Activated gamma-delta T cell treated with anti-CD3 and anti-CD28 coated beads, Interleukin-2, amount 50 U/mL, for 16 hours (primary cell): ENCODE results near the gene CCDC50.

Experiments used
- DNase-seq: peaks from one replicate; pipeline ENCODE4 v3.0.0-alpha.2; 2020; ENCODE audit warnings: low read depth

The CCDC50 gene

GRCh38 chr3:191347228-191347627 is 18.0 kb downstream of the CCDC50 start:
- DNase-seq, result no peak

GRCh38 chr3:191348098-191348497 is 18.9 kb downstream of the CCDC50 start:
- no peak for DNase-seq

- no peak for DNase-seq
These were observed 21.3 kb downstream of the CCDC50 start for GRCh38 chr3:191350396-191351090.

- no peak for DNase-seq
These were observed 22.8 kb downstream of the CCDC50 start for GRCh38 chr3:191352014-191352413.

GRCh38 chr3:191353022-191353777 is 24.0 kb downstream of the CCDC50 start:
- no peak for DNase-seq

- DNase-seq, result no peak
These were observed 26.2 kb downstream of the CCDC50 start for GRCh38 chr3:191355406-191355805.

GRCh38 chr3:191356631-191357439 is 27.6 kb downstream of the CCDC50 start:
- DNase-seq, result no peak

- no peak for DNase-seq
These were observed 28.7 kb downstream of the CCDC50 start for GRCh38 chr3:191357909-191358308.

- no peak for DNase-seq
These were observed 29.7 kb downstream of the CCDC50 start for GRCh38 chr3:191358929-191359328.

- DNase-seq, result no peak
These were observed 31.4 kb downstream of the CCDC50 start for GRCh38 chr3:191360620-191361019.

GRCh38 chr3:191361456-191361855 is 32.3 kb downstream of the CCDC50 start:
- no peak for DNase-seq

GRCh38 chr3:191362037-191362436 is 32.8 kb downstream of the CCDC50 start:
- DNase-seq, result no peak

GRCh38 chr3:191362524-191363090 is 33.4 kb downstream of the CCDC50 start:
- no peak for DNase-seq

- DNase-seq, result no peak
These were observed 34.0 kb downstream of the CCDC50 start for GRCh38 chr3:191363221-191363620.

GRCh38 chr3:191366675-191367074 is 37.5 kb downstream of the CCDC50 start:
- DNase-seq, result no peak

GRCh38 chr3:191368755-191369615 is 39.8 kb downstream of the CCDC50 start:
- DNase-seq, result no peak

- DNase-seq, result no peak
These were observed 40.4 kb downstream of the CCDC50 start for GRCh38 chr3:191369616-191370010.

- no peak for DNase-seq
These were observed 42.9 kb downstream of the CCDC50 start for GRCh38 chr3:191372122-191372521.

- DNase-seq, result no peak
These were observed 44.1 kb downstream of the CCDC50 start for GRCh38 chr3:191373327-191373726.

GRCh38 chr3:191376516-191377141 is 47.4 kb downstream of the CCDC50 start:
- DNase-seq, result no peak
